GM12864 (cell line): ENCODE data around the gene ERC1.

ENCODE experiments used
- DNase-seq: peaks from one replicate; pipeline ENCODE4 v3.0.0-alpha.2; 2011; ENCODE audit warnings: low read depth
- H3K4me3 ChIP-seq: 2 replicates; pipeline ENCODE4 v1.5.1; 2011; ENCODE audit warnings: mild to moderate bottlenecking, low read depth, low read length, control low read depth
- CTCF ChIP-seq: IDR thresholded peaks from 2 replicates; pipeline ENCODE4 v1.5.1; 2011; ENCODE audit warnings: low read depth, mild to moderate bottlenecking, moderate library complexity, low read length, control low read depth, inconsistent platforms; ENCODE audit errors: missing control alignments

ERC1 gene

GRCh38 chr12:1220127-1221092, 229.4 kb downstream of the ERC1 start:
- H3K4me3 ChIP-seq = no peak overlapping the region
- no peak for TF ChIP-seq CTCF
- no peak for DNase-seq

GRCh38 chr12:1222858-1223639, 232.0 kb downstream of the ERC1 start:
- no peak overlapping the region for H3K4me3 ChIP-seq
- TF ChIP-seq CTCF = no peak
- no peak for DNase-seq

- H3K4me3 ChIP-seq = no peak overlapping the region
- TF ChIP-seq CTCF = no peak
- DNase-seq = no peak
Measured at GRCh38 chr12:1226951-1227350, 235.9 kb downstream of the ERC1 start.

GRCh38 chr12:1234073-1234472, 243.1 kb downstream of the ERC1 start:
- no peak for TF ChIP-seq CTCF
- DNase-seq = no peak

GRCh38 chr12:1246637-1247036, 255.6 kb downstream of the ERC1 start:
- no peak for DNase-seq
- no peak for TF ChIP-seq CTCF
- no peak overlapping the region for H3K4me3 ChIP-seq

More at GRCh38 chr12:1234073-1234472, 243.1 kb downstream of the ERC1 start:
- no peak overlapping the region for H3K4me3 ChIP-seq

GRCh38 chr12:1250641-1251040, 259.6 kb downstream of the ERC1 start:
- H3K4me3 ChIP-seq = no peak overlapping the region
- TF ChIP-seq CTCF = no peak
- no peak for DNase-seq
